Adrenal gland (tissue), 12 donors: Measurements from ENCODE around the gene LAMB4. TPM values are rescaled to one million over a fixed set of nuclear protein-coding genes. Genes with fewer than 3 reads are reported as not detected.

ENCODE experiments used
- DNase-seq, 7 donors: peaks; one replicate each; pipeline ENCODE4 v3.0.0-alpha.2; 2019 to 2020
- H3K27ac ChIP-seq, 5 donors: fragments of 200-600 bp; sonication (generic) in 4 of 5; 1 replicate in 3 of 5; 2 replicates in 2 of 5; pipeline versions ENCODE4 v1.5.1 to v1.8.0; 2016 to 2020; ENCODE audit warnings: mild to moderate bottlenecking in 1 of 5
- H3K27me3 ChIP-seq: fragments of 200-600 bp; 2 replicates; pipeline ENCODE4 v1.8.0; 2021
- H3K36me3 ChIP-seq, 2 donors: fragments of 200-600 bp; replicated peaks in 1 of 2; 1 replicate in 1 of 2; 2 replicates in 1 of 2; pipeline versions ENCODE4 v1.5.1 to v1.8.0; 2018 to 2022
- H3K4me1 ChIP-seq, 2 donors: fragments of 200-600 bp; replicated peaks in 1 of 2; 1 replicate in 1 of 2; 2 replicates in 1 of 2; pipeline versions ENCODE4 v1.5.1 to v1.8.0; 2018 to 2021
- H3K4me3 ChIP-seq, 4 donors: fragments of 200-600 bp; sonication (generic) in 3 of 4; one replicate each; pipeline ENCODE4 v1.5.1; 2016 to 2018
- H3K9me3 ChIP-seq, 3 donors: fragments of 200-600 bp; sonication (generic) in 1 of 3; replicated peaks in 1 of 3; 1 replicate in 2 of 3; 2 replicates in 1 of 3; pipeline versions ENCODE4 v1.5.1 to v1.8.0; 2016 to 2021
- POLR2A ChIP-seq, 2 donors: fragments of 450-650 bp; IDR thresholded peaks; one replicate each; pipeline ENCODE4 v1.6.1; 2017; ENCODE audit warnings: antibody characterized with exemption in 2 of 2, mild to moderate bottlenecking in 2 of 2, moderate library complexity in 1 of 2
- WGBS, 4 donors: extraction: QIAGEN DNeasy Blood & Tissue Kit in 2 of 4; methylation state at CpG; one replicate each; pipeline versions ENCODE4 v1.1.5 to v1.1.7; 2013 to 2017; 5-methylcytosine and 5-hydroxymethylcytosine counted together
- intact Hi-C, 2 donors: fragments of 100-400 bp; cut with DNase I; formaldehyde crosslinking; loops; one replicate each; pipeline versions ENCODE4 v1.14.1 to v1.15.0; 2022 to 2023
- polyA plus RNA-seq, 3 donors: library from polyadenylated mRNA; stranded (reverse); fragments of 200-250 nt in 2 of 3; fragments of 350-450 nt in 1 of 3; fragmentation: Illumina TruSeq in 1 of 3; extraction: RNeasy Lipid Tissue Mini Kit (QIAGEN cat#74804) in 1 of 3; gene quantifications; one replicate each; pipeline ENCODE4 v1.2.3, GENCODE V29; 2013 to 2014
- total RNA-seq, 9 donors: library from RNA; depleted of rRNA in 4 of 9; stranded (reverse); fragments of >200 nt in 4 of 9; fragments of 120-200 nt in 1 of 9; fragmentation: NEBNext Ultra II Directional in 1 of 9; extraction: Animal tissue kit (Norgen Biotek cat#: 25700) in 1 of 9; gene quantifications; one replicate each; pipeline versions ENCODE4 v1.1.0 to v1.2.4, GENCODE V29; 2013 to 2023
- TF ChIP-seq, protein P1 (sequence below), 6 experiments: fragments of 450-650 bp in 4 of 6; fragments of 200-600 bp in 2 of 6; sonication (generic) in 1 of 6; IDR thresholded peaks; 1 replicate in 5 of 6; 2 replicates in 1 of 6; pipeline versions ENCODE4 v1.5.1 to v1.8.0; 2016 to 2021; ENCODE audit warnings: antibody characterized with exemption in 6 of 6, mild to moderate bottlenecking in 2 of 6, moderate library complexity in 1 of 6
- donor health status: healthy with polysubstance abuse.
- donor health status: Bipolar disorder and iron deficiency.
- donor health status: DM: yes; HTN: yes; CAD: no.
- donor health status: DM: no; HTN: no; CAD: no.
- donor health status: DM: no; HTN: no; CAD: no.
- donor health status: DM: yes; HTN: yes; CAD: no.

Gene LAMB4
- total and polyA plus RNA-seq, 12 donors = 0.12 to 1.0 (median 0.27) TPM; not detected in 5

DNA sequence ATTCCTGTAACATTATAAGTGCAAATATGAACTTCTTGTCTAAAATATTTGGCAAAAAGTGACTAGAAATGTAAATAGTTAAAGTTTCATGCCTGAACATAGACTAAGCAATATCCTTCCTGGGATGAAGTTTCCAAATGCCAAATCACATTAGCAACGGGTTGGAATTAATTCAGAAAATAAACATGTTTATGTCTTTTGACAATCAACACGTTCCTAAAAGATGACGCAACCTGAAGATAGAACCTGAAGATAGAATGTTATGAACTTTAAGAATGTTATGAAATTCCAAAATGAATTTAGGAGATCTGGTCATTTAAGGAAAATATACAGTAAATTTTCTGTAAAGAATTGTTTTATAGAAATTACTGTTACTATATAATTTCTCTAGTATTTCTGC, 9.2 kb downstream of the LAMB4 start:
- Histone ChIP-seq H3K4me3 (no peak overlapping the region), H3K27ac (no peak overlapping the region), H3K36me3 (no peaks in the 10 kb centered on the region), H3K27me3 (no peaks in the 10 kb centered on the region), H3K4me1 (no peaks in the 10 kb centered on the region), H3K9me3 (no peaks in the 10 kb centered on the region)
- intact Hi-C loops = no loop called here
- DNase-seq = no peak
- TF ChIP-seq, protein P1, sequence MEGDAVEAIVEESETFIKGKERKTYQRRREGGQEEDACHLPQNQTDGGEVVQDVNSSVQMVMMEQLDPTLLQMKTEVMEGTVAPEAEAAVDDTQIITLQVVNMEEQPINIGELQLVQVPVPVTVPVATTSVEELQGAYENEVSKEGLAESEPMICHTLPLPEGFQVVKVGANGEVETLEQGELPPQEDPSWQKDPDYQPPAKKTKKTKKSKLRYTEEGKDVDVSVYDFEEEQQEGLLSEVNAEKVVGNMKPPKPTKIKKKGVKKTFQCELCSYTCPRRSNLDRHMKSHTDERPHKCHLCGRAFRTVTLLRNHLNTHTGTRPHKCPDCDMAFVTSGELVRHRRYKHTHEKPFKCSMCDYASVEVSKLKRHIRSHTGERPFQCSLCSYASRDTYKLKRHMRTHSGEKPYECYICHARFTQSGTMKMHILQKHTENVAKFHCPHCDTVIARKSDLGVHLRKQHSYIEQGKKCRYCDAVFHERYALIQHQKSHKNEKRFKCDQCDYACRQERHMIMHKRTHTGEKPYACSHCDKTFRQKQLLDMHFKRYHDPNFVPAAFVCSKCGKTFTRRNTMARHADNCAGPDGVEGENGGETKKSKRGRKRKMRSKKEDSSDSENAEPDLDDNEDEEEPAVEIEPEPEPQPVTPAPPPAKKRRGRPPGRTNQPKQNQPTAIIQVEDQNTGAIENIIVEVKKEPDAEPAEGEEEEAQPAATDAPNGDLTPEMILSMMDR (IDR thresholded peaks at IDR 0.05) = no peak
- TF ChIP-seq POLR2A (IDR thresholded peaks at IDR 0.05) = no peak
- 72 to 82% (median 74%) methylated on average over 3 of the region's 3 CpGs for WGBS, 4 donors

DNA sequence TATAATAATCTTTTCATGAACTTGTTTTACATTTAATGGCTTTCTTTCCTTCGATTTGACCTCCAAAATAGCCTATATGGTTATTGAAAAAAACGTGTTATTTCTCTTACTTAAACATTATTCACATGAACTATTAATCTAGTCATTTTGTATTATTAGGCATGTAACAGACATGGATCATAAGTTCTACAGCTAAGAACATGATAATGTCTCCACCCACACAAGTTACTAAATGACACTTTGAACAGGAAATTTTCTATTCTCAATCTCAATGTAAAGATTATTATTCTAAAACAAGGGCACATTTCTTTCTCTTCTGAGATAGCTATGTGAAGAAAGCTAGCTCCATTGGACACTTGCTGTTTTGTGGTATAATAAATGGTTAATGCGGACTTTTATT, 10.0 kb downstream of the LAMB4 start:
- Histone ChIP-seq H3K4me1 (no peaks in the 10 kb centered on the region), H3K36me3 (no peaks in the 10 kb centered on the region), H3K9me3 (no peaks in the 10 kb centered on the region), H3K27me3 (no peaks in the 10 kb centered on the region), H3K27ac (no peak overlapping the region), H3K4me3 (no peak overlapping the region)
- intact Hi-C loops = no loop called here
- no peak for DNase-seq
- WGBS, 4 donors = 71 to 84% (median 75%) methylated on average over 3 of the region's 3 CpGs
- TF ChIP-seq POLR2A (IDR thresholded peaks at IDR 0.05) = no peak
- TF ChIP-seq, protein P1 (IDR thresholded peaks at IDR 0.05) = no peak

DNA sequence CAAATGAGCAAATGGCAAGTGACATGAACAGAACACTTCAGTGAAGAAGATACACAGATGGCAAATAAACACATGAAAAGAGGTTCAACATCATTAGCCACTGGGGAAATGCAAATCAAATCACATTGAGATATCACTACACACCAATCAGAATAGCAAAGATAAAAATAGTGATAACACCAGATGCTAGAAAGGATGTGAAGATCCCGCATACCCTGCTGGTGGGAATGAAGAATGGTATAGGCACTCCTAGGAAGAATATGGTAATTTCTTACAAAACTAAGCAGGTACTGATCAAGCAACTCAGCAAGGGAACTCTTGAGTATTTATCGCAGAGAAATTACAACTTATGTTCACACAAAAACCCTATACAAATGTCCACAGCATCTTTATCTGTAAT, 11.2 kb downstream of the LAMB4 start:
- intact Hi-C loops = no loop called here
- Histone ChIP-seq H3K27ac (no peak overlapping the region), H3K36me3 (no peaks in the 10 kb centered on the region), H3K27me3 (no peaks in the 10 kb centered on the region), H3K4me1 (no peaks in the 10 kb centered on the region), H3K4me3 (no peak overlapping the region), H3K9me3 (no peaks in the 10 kb centered on the region)
- 91 to 96% (median 93%) methylated on average over 2 of the region's 2 CpGs for WGBS, 4 donors
- TF ChIP-seq, protein P1 (IDR thresholded peaks at IDR 0.05) = no peak
- TF ChIP-seq POLR2A (IDR thresholded peaks at IDR 0.05) = no peak
- no peak for DNase-seq

DNA sequence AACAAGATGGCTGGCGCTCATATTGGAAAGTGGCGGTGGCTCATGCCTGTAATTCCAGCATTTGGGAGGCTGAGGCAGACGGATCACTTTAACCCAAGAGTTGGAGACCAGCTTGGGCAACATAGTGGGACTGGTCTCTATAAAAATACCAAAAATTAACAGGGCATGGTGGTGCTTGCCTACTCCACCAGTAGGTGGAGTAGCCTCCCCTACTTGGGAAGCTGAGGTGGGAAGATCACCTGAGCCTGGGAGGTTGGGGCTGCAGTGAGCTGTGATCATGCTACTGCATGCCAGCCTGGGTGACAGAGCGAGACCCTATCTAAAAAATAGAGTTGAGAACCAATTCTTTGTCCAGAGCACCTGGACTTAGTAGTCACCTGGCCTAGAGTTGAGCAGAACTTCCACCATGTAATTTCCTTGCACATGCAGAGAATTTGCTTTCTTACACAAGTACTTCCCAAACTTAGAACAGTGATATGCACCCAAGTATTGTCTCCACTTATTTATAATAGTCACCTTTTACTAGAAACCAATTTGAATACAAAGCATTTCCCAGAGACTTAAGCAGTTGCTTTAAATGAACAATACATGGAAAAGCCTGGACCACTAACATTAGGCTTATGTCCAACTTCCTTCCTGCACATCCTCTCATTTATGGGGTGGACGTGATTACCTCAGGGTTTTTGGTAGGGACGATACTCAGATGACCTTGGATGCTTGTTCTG, 15.9 kb downstream of the LAMB4 start:
- WGBS, 4 donors = 77 to 87% (median 84%) methylated on average over 6 of the region's 6 CpGs
- Histone ChIP-seq H3K36me3 (no peaks in the 10 kb centered on the region), H3K4me1 (no peaks in the 10 kb centered on the region), H3K27me3 (no peaks in the 10 kb centered on the region), H3K27ac (no peak overlapping the region), H3K4me3 (no peak overlapping the region), H3K9me3 (no peaks in the 10 kb centered on the region)
- intact Hi-C loops = no loop called here
- TF ChIP-seq, protein P1 (IDR thresholded peaks at IDR 0.05) = peak; percentile 14 to 44 (median 32)
- TF ChIP-seq POLR2A (IDR thresholded peaks at IDR 0.05) = no peak
- peak in 1 of 7 donors; percentile 7 for DNase-seq
